ENCODE data around the gene RYR2.

RYR2 gene

DNA sequence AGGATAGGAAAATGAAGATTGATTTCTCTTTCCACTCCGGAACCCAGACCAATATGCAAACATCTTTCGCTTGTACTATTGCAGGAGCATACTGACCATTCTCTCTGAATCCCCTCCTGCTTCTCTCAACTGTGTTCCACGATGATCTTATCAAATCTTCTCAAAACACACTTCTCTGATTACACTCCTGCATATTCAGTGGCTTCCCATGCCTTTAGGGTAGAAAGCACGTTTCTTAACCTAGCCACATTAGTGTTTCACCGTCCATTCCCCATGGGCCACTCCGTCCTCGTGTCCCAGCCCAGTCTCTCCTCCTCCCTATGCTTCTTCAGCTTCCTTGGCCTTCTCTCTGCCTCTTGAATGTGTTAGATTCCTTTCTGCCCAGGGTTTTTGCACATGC is 650.3 kb downstream of the RYR2 start:
- no peak for DNase-seq

DNA sequence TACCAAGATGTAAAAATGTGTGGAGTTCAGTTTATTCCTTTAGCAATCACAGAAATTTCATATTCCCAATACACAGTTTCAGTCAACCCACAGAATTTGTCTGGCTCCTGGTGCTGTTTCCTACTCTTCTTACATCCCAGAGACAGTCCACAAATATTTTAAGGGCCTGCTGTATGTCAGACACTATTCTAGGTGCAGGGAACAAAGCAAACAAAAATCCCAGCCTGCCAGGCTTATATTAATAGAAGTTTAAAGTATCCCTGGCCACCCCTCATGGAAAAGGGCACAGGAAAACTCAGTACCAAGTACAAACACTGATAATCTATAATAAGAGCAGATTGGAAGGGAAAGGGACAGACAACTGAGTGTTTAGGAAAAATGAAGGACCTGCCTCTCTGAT is 653.9 kb downstream of the RYR2 start:
- no peak for DNase-seq

DNA sequence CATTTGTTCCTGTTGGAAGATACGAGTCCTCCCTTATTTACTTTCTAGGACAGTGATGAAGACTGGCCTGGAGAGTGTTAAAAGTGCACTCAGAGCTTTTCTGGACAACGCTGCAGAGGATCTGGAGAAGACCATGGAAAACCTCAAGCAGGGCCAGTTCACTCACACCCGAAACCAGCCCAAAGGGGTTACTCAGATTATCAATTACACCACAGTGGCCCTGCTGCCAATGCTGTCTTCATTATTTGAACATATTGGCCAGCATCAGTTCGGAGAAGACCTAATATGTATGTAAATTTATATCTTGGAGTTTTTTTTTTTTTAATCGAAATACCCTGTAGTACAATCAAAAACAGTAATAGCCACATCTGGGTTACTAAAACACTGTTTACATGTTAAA is 658.2 kb downstream of the RYR2 start:
- no peak for DNase-seq

DNA sequence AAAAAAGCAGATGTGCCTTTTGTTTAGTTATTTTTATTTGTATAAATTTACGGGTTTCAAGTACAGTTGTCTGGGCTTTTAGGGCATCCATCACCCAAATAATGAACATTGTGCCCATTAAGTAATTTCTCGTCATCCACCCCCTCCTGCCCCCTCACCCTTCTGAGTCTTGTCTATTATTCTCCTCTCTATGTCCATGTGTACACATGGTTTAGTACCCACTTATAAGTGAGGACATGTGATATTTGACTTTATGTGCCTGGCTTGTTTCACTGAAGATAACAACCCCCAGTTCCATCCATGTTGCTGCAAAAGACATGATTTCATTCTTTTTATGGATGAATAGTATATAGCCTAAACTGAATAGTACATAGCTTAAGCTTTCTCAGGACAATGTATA is 659.5 kb downstream of the RYR2 start:
- no peak for DNase-seq

DNA sequence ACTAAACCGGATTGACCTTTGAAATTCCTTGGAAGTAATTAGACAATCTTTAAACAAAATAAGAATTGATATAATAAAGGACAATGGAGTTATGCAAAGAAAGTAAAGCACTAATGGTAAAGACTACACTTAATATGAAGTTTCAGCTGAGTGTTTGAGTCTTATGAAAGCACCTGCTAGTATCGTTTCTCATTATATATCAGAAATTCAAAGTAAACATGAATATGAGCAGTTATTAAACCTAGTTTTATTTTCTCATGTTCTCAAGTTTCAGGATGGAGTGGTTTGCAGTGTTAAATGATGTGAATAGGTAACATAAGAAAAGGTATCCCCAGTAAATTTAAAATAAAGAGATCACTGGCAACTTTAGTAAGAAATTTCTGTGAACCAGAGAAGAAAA is 660.2 kb downstream of the RYR2 start:
- DNase-seq: no peak

DNA sequence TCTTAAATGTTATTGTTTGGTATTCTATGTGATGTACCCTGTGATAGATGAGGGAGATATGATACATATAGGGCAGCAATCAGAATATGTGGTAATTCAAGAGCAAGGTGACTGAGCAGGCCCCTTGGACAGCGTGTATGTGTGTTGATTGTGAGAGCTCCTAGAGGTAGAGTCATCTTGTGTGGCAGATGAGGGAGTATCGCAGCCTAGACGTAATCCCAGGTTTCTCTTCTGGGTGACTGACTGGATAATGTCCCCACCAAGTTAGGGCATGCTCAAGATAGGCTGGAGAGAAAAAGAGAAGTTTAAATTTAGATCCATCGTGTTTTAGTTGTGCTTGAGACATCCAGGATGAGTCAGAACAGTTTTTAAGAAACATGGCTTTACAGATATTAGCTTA is 663.5 kb downstream of the RYR2 start:
- DNase-seq: no peak

DNA sequence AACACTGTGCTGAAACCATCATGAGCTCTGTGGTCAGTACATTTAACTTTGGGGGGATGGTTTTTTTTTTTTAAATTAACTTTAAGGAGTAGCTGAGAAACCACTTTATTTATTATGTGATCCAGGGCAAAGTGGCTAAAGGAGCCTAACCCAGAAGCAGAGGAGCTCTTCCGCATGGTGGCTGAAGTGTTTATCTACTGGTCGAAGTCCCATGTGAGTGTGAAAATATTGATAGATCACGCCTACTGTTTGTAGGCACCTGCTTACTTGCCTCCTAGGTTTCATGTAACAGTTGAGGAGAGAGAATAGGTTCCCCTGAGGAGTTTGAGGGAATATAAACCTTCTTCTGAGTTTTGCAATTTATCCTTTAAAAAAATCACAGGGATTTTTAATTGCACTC is 667.4 kb downstream of the RYR2 start:
- DNase-seq: no peak

DNA sequence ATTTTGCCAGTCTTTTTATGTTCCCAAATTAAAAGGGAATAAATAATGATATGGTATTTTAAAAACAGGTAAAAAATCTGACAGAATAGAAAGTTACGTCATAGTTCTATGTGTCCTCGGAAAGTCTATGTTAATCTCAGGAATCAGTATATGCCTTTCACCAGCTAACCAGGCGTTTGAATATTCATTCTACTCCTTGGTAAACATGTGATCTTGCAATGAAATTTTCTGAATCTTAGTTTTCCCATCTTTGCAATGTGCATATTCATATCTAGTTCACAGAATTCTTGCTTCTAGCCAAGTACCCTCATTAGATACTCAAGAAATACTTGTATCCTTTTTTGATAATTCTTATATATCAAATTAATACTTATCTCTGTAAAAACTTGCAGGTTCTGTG is 669.3 kb downstream of the RYR2 start:
- DNase-seq: no peak

DNA sequence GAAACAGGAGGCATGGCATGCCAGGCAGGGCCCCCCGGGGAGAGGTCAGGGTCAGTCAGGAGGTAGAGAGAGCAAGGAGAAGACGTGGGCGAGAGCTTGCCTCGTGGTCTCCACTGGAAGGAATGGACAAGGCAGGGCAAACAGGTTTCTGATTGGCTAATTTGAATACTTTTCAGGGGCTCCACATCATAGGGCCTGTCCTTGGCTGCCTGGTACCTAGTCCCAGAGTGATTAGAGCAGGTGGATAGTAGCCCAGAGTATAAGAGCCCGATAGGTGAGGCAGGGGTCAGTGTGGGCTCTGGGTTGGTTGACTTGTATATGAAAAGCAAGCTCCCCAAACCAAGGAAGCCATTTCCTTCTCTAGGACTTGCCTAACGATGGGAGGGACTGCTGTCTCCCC is 670.1 kb downstream of the RYR2 start:
- no peak for DNase-seq

DNA sequence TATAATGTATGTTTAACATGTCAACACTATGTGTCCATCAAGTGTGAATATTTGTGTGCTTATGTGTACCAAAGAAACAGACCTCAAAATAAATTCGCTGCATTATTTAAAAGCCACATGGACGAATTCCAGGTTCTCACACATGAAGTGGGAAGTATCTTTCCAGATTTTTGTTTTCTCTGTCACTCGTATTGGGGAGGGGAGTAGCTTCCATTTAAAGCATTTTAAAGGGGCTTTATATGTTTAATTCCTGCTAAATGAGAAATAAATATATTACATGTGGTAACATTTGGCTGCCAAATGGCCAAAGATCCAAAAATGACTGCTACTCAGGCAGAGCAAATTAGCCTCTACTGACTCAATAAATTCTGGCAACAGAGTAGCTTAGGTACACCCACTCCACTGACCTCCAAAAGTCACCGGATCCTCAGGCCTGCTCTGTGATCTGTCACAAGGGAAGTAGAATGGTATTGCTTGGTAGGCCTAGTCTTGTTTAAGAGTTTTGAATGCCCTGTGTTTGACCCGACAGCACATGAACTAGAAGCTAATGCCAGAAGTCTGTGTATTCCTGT is 670.7 kb downstream of the RYR2 start:
- DNase-seq: no peak

DNA sequence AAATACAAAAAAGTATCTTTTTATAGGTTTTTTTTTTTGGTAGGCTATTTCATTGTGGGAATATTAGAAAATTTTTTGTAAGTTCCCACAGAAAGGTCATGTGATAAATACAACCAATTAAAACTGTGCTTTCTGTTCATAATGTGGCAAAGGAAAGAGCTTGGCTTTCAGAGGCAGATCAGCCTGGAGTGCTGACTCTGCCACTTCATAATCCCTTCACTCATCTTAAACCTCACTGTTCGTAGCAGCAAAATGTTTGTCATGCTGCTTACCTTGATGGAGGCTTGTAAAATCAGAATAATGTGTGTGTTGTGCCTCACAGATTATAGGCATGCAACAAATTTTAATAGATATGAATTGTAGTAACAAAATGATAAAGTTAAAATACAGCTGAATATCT is 671.9 kb downstream of the RYR2 start:
- no peak for DNase-seq

DNA sequence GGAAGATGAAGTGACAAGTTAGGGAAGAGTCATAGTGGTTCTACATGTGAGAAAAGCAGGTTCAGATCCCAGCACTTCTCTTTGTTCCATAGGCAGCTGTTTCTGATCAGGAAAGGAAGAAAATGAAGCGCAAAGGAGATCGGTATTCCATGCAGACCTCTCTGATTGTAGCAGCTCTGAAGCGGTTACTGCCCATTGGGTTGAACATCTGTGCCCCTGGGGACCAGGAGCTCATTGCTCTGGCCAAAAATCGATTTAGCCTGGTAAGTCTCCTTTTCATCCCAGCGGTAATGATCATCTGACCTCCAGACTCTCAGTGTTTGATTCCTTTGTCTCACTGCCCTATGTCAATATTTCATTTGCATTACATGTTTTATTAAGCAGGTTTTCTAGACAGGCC is 675.1 kb downstream of the RYR2 start:
- no peak for DNase-seq

DNA sequence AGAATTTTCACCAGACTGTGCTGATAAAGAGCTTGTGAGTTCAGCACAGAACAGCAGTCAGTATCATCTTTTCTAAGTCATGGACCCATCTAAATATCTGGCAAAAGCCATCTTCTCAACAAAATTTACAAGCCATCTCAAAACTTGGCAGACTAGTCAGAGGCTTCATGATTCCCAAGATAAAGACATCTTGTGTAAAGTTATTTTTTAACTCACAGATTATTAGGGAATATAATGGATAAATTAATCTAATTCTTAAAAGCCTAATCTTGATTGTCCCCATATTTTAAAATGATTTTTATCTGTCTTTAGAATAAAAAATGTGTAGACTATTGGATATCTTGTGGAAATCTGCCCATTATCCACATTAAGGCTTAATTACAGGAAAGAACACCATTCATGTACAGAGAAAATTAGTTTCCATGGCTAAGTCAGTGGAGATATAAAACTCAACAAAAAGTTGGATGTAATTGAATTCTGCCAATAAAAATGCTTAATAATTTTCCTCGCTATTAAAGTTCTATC is 688.9 kb downstream of the RYR2 start:
- DNase-seq: no peak

DNA sequence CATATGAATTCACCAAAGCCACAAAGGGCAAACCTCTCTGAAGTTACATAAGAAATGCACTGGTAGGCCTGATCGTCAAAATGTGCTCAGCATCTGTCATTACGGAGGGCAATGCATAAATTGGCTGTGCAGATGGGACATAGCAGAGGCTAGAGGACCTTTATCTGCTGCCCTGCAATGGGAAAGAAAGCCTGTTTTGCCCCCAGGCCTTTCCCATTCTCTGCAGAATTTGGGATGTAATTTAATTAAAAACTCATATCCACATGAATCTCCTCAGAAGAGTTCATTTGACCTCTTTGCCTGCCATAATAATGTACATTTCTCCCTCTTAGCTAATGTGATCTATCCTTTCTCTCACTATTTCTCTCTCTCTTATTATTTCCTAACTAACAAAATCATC is 690.7 kb downstream of the RYR2 start:
- no peak for DNase-seq

DNA sequence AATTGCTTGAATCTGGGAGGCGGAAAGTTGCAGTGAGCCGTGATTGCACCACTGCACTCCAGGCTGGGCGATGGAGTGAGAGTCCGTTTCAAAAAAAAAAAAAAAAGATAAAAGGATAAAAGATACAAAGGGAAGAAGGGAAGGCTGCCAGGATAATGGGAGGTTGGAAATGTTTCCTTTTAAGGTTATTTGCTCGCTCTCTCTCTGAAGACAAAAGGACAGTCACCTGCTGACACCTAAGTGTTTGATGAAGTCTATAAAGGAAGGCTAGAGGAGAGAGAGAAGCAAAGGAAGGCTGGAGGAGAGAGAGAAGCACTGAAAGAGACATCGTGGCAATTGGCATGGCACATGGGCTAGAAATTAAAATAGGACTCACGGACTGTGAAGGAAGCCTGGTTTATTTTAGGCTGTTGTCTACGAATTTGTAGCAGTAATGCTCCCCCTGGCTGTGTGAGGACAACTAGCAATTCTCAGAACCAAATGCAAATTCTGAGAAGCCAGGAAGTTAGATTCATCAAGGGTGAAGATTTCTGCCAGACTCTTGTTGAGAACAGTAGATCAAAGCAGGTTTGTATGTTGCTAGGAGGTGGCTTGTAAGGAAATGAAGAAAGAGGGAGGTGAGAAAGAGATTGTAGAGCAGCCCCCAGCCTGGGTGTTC is 694.5 kb downstream of the RYR2 start:
- DNase-seq: peak; percentile 61

DNA sequence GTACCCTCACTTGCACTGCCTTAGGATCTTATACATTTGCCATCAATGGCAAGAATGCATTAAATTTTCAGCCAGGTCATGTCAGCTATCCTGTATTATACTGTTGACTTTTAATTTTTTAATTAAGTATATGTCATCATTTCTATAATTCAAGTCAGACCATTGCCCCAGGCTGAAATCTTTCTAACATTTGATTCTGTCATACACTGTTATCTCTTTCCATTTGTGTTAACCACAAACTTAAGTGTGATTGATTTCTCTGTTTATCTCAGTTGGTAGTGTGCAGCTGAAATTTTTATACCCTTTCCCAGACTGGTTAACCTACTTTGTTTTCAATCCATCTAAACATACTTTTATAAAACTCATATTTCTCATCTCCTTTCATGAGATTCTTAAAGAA is 695.5 kb downstream of the RYR2 start:
- DNase-seq: no peak

DNA sequence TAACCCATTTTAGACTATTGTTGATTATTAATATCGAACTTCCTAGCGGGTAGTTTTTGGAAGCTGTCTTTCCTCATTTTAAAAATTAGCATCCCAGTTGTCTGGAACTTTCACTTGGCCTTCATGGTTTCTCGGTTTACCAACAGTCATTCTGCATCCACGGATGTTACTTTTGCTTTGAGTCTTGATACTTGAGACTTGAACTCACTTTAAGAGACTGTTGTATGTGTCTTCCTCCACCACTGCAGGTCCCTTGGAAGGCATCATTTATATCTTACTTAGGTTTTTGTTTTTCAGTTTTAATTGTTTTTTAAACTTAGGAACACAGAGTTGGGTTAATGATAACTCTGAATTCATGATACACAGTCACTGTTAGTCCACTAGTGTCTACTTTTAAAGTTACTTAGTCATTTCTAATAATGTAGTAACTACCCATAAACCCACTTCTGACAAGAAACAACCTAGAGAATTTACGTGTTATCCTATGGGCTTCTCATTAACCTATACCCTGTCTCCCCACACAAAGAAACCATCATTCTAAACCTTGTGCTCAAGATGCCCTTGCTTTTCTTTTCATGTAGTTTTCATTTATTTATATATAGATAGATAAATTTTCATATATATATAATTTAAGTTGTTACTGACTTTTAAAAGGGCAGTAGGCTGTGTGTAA is 696.1 kb downstream of the RYR2 start:
- DNase-seq: no peak

DNA sequence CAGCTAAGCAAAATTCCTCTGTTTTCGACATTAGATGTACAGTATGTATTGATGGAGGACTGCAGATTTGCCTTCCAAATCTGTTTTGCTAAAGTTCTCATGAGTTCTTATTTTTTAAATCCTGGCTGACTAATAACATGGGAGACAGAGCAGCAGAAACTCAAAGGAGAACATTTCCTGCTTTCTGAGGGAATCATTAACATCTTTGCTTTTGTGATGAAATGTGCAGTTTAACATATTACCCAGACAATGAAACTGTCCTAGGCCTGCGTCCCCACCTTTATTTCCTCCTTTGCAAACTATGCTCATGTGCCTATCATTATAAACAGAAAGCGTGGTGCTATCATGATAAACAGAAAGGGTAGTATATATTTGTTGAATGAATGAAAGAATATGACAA is 698.9 kb downstream of the RYR2 start:
- no peak for DNase-seq

DNA sequence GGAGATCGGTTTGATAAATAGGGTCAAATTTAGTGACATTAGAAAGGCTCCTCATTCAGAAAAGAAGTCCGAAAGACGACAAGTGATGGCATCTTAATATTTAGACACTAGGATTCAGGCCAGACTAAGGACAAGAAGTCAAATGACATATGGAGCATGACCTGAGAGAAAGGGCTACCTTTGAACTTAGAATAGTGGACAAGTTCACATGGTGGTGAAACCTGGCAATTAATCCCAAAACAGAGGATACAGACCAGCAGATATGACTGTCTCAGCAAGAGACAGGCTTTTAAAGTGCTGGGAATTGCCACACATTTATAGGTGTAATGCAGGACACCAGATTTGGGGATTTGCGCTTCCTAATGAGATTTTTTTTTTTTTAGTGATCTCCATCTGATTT is 703.6 kb downstream of the RYR2 start:
- DNase-seq: no peak

DNA sequence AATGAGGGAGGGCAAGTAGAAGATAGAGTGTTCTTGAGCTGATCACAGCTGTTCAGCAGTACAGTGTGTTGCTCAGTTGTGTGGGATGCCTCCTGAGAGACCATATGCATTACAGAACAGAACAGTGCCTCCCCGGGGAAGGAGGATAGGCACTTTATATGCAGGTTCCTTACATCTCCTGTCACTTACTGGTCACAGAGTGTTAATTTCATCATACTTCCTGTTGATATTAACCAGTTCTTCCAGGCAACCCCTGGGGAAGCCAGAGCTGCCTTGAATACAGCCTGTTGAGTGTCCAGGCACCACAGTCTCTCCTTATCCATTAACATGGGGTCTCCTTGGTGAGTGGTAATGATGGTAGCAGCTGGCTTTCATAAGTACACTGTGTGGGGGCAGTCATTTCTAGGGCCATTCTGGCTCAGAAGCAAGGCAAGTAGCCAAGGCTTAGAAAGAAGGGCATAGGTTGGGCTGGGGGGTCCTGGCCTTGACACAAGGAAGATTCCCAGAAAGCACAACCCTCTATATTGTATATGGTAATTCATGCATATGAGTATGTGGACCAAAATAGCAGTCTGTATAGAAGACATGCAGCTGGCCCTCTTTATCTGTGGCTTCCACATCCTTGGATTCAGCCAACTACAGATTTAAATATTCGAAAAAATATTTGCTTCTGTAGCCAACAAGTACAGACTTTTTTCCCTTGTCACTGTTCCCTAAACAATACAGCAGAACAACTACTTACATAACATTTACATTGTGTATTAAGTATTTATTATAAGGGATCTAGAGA is 706.4 kb downstream of the RYR2 start:
- DNase-seq: no peak

DNA sequence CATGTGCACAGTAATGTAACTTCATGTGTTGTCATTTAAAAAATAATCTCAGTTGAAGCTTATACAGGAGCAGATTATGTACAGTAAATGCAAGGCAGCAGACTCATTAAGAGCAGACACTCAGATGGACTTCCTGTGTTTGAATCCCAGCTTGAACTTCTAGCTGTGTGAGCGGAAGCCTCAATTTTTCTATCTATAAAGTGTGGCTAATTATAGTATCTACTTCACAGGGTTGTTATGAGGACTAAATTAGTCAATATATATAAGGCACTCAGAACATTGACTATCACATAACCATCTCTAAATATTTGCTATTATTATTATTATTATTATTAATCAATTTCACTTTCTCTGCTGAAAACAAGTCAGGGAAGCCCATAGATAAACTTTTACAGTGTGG is 707.1 kb downstream of the RYR2 start:
- no peak for DNase-seq

DNA sequence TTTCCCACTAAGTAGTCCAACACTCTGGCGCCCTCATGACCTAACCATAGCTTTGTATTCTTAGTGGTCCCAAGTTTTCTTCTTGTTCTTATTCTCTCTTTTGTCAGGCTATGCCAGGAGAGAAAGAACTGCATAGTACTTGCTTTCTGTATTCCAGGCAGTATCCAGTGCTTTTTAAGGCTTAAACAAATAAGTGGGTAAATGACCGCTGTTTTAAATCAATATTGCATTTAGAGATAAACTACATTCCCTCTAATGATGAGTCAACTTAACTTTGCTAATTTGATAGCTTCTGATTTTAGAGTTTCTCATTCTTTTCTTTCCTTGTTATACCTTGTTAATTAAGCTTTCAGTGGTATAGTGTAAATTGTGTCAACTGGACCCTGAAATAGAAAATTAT is 709.1 kb downstream of the RYR2 start:
- no peak for DNase-seq

DNA sequence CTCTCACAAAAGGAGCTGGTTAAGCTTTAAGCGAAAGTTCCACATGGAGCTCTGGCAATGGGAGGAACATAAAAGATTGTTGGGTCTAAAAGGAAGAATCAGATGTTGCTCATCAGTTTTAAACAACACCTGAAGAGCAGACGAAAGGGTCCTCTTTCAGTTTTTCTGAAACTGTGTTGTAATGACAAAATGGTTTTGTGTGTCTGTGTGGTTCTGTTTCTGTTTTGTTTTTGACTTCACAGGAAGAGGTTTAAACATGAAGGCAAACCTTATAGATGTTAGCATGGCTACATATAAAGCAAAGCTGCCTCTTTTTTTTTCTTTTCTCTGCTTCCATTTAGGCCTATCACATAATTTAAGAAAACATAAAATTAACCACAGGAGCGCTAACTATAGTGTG is 712.6 kb downstream of the RYR2 start:
- DNase-seq: no peak

Data from hematopoietic multipotent progenitor cell treated with erythropoietin and hydrocortisone succinate and interleukin-3 and kit ligand, for 8 days (in vitro differentiated cells).